ENCODE results near the gene DLX4.

DNA sequence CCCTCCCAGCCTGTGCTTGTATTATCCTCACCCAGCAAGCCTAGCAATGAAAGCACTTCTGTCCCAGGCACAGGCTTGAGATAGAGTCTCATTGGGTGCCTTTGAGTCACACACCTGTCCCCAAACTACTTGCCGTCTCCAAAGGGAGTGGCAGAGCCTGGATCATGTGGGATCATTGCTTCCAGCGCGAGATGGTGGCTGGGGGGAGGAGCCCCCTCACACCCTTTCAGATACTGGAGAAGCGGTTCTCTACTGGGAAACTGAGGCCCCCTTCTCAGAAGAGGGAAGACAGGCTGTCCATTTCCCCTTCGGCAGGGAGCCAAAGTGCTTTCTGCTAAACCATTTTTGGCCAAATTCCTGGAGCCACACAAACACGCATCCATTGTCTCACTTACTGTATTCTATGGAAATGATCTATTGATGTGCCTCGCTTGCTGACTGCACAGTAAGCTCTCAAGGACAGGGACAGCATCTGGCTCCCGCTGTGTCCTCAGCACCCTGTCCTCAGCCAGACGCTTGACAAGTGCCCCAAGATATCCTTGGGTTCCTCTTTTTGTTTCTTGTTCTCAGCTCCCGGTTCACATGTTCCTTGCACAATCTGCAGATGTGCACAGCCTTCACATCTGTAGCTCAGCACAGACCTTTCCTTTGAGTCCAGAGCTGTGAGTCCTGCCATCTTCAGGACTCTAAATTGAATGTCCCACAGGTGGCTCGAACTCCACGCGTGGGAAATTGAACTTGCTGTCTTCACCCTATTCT is 52.0 kb downstream of the DLX4 start:
- TF ChIP-seq EP300 (conservative IDR thresholded peaks at IDR 0.05; ENCODE audit: poor library complexity, severe bottlenecking), result no peak
- TF ChIP-seq, protein P1, sequence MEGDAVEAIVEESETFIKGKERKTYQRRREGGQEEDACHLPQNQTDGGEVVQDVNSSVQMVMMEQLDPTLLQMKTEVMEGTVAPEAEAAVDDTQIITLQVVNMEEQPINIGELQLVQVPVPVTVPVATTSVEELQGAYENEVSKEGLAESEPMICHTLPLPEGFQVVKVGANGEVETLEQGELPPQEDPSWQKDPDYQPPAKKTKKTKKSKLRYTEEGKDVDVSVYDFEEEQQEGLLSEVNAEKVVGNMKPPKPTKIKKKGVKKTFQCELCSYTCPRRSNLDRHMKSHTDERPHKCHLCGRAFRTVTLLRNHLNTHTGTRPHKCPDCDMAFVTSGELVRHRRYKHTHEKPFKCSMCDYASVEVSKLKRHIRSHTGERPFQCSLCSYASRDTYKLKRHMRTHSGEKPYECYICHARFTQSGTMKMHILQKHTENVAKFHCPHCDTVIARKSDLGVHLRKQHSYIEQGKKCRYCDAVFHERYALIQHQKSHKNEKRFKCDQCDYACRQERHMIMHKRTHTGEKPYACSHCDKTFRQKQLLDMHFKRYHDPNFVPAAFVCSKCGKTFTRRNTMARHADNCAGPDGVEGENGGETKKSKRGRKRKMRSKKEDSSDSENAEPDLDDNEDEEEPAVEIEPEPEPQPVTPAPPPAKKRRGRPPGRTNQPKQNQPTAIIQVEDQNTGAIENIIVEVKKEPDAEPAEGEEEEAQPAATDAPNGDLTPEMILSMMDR (IDR thresholded peaks at IDR 0.05; ENCODE audit: poor library complexity, severe bottlenecking), result no peak
